ENCODE data around the gene IGFBP2. TPM values are rescaled to one million over a fixed set of nuclear protein-coding genes. Genes with fewer than 3 reads are reported as not detected.

Gene IGFBP2
- polyA plus RNA-seq, 1 donor (not counting 4 experiments of a cell fraction or from before 2014, with no cell fraction given): 10.2 TPM

GRCh38 chr2:216696321-216696720 is 63.1 kb downstream of the IGFBP2 start:
- Histone ChIP-seq H3K36me3 (ENCODE audit: control insufficient read depth in 2 of 2, extremely low read depth in 1 of 2, insufficient read depth in 2 of 2, low read length in 2 of 2) (no peaks in the 10 kb centered on the region), H3K9me3 (ENCODE audit: control insufficient read depth, low read depth, low read length) (no peaks in the 10 kb centered on the region), H3K27ac (ENCODE audit: control insufficient read depth, insufficient read depth, low read length) (no peak overlapping the region), H3K9me1 (ENCODE audit: control insufficient read depth, extremely low read depth, insufficient read depth, low read length) (no peaks in the 10 kb centered on the region), H3K4me1 (ENCODE audit: control insufficient read depth, extremely low read depth, insufficient read depth, low read length) (peaks cover 41% of the 10 kb centered on the region), H3K4me3 (ENCODE audit: control insufficient read depth in 2 of 3, extremely low read depth in 1 of 3, insufficient read depth in 2 of 3, low read depth in 1 of 3, low read length in 3 of 3) (no peak overlapping the region), H3K27me3 (ENCODE audit: control insufficient read depth, extremely low read depth, insufficient read depth, low read length) (peaks cover 17% of the 10 kb centered on the region), H3K79me2 (ENCODE audit: control insufficient read depth, insufficient read depth, low read length) (no peaks in the 10 kb centered on the region), H3K9ac (ENCODE audit: control insufficient read depth, extremely low read depth, insufficient read depth, low read length) (no peak overlapping the region), H3K4me2 (ENCODE audit: control insufficient read depth, extremely low read depth, insufficient read depth, low read depth, low read length) (peak overlapping the region; percentile 42), H4K20me1 (ENCODE audit: control insufficient read depth, extremely low read depth, insufficient read depth, low read length) (no peaks in the 10 kb centered on the region), H2AFZ (ENCODE audit: control insufficient read depth, low read length) (no peak overlapping the region)
- no peak for TF ChIP-seq EZH2 (IDR thresholded peaks at IDR 0.05; ENCODE audit: low read length)
- no peak for TF ChIP-seq CTCF (optimal IDR thresholded peaks at IDR 0.05 in 1 of 3, IDR thresholded peaks at IDR 0.05 in 1 of 3, conservative IDR thresholded peaks at IDR 0.05 in 1 of 3; ENCODE audit: extremely low read depth in 1 of 3, insufficient read depth in 2 of 3, low read length in 3 of 3)
- DNase-seq (ENCODE audit: low read depth, low spot score) (no peak), FAIRE-seq (peak; percentile 34)
- dilution Hi-C loops (cut with MboI; ENCODE audit: extremely low pct_ligation_motif_present, low sequenced_read_pairs): no loop called here

GRCh38 chr2:216696751-216697560 is 63.7 kb downstream of the IGFBP2 start:
- Histone ChIP-seq H3K27me3 (ENCODE audit: control insufficient read depth, extremely low read depth, insufficient read depth, low read length) (peaks cover 17% of the 10 kb centered on the region), H3K9me3 (ENCODE audit: control insufficient read depth, low read depth, low read length) (no peaks in the 10 kb centered on the region), H3K4me2 (ENCODE audit: control insufficient read depth, extremely low read depth, insufficient read depth, low read depth, low read length) (peak overlapping the region; percentile 42), H3K4me1 (ENCODE audit: control insufficient read depth, extremely low read depth, insufficient read depth, low read length) (peaks cover 36% of the 10 kb centered on the region), H3K79me2 (ENCODE audit: control insufficient read depth, insufficient read depth, low read length) (no peaks in the 10 kb centered on the region), H4K20me1 (ENCODE audit: control insufficient read depth, extremely low read depth, insufficient read depth, low read length) (no peaks in the 10 kb centered on the region), H3K4me3 (ENCODE audit: control insufficient read depth in 2 of 3, extremely low read depth in 1 of 3, insufficient read depth in 2 of 3, low read depth in 1 of 3, low read length in 3 of 3) (no peak overlapping the region), H3K9ac (ENCODE audit: control insufficient read depth, extremely low read depth, insufficient read depth, low read length) (no peak overlapping the region), H2AFZ (ENCODE audit: control insufficient read depth, low read length) (no peak overlapping the region), H3K9me1 (ENCODE audit: control insufficient read depth, extremely low read depth, insufficient read depth, low read length) (no peaks in the 10 kb centered on the region), H3K27ac (ENCODE audit: control insufficient read depth, insufficient read depth, low read length) (no peak overlapping the region), H3K36me3 (ENCODE audit: control insufficient read depth in 2 of 2, extremely low read depth in 1 of 2, insufficient read depth in 2 of 2, low read length in 2 of 2) (no peaks in the 10 kb centered on the region)
- DNase-seq (ENCODE audit: low read depth, low spot score): no peak
- peak; percentile 67 for FAIRE-seq
- TF ChIP-seq CTCF (optimal IDR thresholded peaks at IDR 0.05 in 1 of 3, IDR thresholded peaks at IDR 0.05 in 1 of 3, conservative IDR thresholded peaks at IDR 0.05 in 1 of 3; ENCODE audit: extremely low read depth in 1 of 3, insufficient read depth in 2 of 3, low read length in 3 of 3): peak; percentile 20 to 80 (median 50)
- no peak for TF ChIP-seq EZH2 (IDR thresholded peaks at IDR 0.05; ENCODE audit: low read length)
- dilution Hi-C loops (cut with MboI; ENCODE audit: extremely low pct_ligation_motif_present, low sequenced_read_pairs): no loop called here

Measured in keratinocyte (primary cell).